Stimulated activated CD4-positive, alpha-beta T cell treated with anti-CD3 and anti-CD28 coated beads, Interleukin-12 subunit alpha, Interleukin-12 subunit beta, amount 100 ng/mL, for 48 hours (primary cell): ENCODE measurements around the gene ZNF648.
A peak's percentile ranks its signal among the peaks of the same experiment; 100 is the strongest.
"Not testable (repeated sequence)": the region's sequence is repeated elsewhere in the genome, so short reads cannot be mapped to it uniquely, and the experiment has no call there.

Source experiments
- DNase-seq, 3 donors: peaks; one replicate each; pipeline ENCODE4 v3.0.0-alpha.2; 2020; ENCODE audit warnings: low read depth in 2 of 3, low spot score in 1 of 3

ZNF648 gene

DNA sequence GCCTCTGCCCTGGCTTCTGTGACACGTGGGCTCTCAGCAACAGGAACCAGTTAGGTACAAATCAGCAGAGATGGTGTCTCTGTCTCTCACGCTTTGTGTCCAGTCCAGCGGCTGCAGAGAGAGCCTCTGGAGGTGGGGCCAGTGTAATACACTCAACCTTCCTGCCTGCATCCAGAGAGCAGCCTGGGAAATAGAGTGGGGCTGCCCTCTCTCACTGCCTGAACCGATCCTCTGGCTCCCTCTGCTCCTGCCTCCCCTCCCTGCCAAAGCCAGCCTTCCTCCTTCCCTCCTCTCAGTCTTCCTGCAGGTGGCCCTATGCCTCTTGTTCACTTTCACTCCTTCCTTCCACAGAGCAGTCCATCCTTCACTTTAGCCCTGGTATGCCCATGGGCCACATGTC is at the start of gene ZNF648:
Gene ZNF648, minus strand, starts transcription at position 119 of the 400 bp plus-strand sequence. CDS start 3,702 bp downstream, outside the sequence.
- DNase-seq = no peak

GRCh38 chr1:182110635-182111034 is 49.1 kb upstream of the ZNF648 start:
- DNase-seq = no peak

- DNase-seq = no peak
Observed at GRCh38 chr1:182109771-182110170, 48.3 kb upstream of the ZNF648 start.

- DNase-seq = no peak
Observed at GRCh38 chr1:182107209-182107608, 45.7 kb upstream of the ZNF648 start.

- no peak for DNase-seq
Observed at GRCh38 chr1:182102043-182102416, 40.5 kb upstream of the ZNF648 start.

DNA sequence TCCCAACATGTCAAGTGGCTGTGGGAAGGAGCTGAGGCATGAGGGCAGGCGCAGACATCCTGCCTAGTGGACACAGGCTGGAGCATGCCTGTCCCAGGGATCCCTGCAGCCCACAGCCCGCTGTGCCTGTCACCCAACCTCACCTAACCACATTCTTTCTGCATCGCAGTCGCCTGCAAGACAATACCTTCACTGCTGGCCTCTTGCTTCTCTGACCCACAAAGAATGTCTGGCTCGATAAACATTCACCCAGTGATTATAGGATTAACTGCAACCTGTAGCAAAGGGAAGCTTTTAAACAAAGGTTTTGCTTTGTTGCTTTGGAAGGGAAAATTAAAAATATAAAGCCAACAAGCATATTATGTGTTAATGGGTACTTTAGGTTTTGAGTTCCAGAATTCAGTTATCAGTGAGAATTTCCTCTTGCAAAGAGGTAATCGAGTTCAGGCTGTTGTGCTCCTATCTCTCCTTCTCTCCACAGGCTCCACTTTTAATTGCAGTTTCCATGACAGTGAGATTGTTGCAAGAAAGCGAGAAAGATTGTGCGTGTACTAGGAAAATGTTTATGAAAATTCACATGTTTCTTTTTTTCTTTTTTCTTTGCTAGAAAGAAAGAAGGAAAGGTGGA is 40.0 kb upstream of the ZNF648 start:
- DNase-seq = no peak

GRCh38 chr1:182098301-182098700 is 36.8 kb upstream of the ZNF648 start:
- no peak for DNase-seq

GRCh38 chr1:182095946-182096345 is 34.4 kb upstream of the ZNF648 start:
- no peak for DNase-seq

- DNase-seq = not testable (repeated sequence)
Observed at GRCh38 chr1:182094514-182095005, 33.0 kb upstream of the ZNF648 start.

DNA sequence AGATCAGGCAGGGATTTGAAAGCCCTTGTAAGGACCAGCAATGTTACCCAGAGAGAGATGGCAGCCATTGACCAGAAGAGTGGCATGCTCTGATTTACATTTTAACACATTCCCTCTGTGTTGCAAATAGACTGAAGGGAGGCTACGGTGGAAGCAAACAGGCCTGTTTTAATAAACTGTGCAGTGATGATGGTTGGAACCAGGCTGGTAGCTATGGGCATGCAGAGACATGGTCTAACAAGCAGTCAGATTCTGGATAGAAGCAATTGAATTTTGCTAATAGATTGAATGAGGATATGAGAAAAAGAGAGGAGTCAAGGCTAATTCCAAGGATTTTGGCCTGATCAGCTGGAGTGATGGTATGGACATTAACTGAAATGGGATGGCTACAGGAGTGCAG is 32.3 kb upstream of the ZNF648 start:
- no peak for DNase-seq

DNA sequence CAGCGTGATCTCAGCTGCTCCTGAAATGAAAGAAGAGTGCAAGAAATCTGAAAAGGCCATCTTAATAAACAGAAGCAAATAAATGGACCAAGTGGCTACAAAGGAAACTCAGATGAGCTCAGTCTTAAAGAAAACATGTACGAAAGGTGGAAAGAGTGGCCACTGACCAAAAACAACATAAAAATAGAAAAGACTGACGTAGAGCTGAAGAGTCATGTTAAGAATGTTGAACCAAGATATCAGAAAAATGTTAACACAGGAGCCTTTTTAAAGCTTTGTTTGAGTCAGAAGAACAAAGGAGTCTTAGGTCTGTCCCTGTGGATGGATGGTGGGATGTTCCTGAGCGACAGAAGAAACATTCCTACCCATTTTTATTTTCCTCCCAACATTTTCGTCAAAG is 30.8 kb upstream of the ZNF648 start:
- no peak for DNase-seq

GRCh38 chr1:182091083-182091482 is 29.6 kb upstream of the ZNF648 start:
- DNase-seq = no peak

DNA sequence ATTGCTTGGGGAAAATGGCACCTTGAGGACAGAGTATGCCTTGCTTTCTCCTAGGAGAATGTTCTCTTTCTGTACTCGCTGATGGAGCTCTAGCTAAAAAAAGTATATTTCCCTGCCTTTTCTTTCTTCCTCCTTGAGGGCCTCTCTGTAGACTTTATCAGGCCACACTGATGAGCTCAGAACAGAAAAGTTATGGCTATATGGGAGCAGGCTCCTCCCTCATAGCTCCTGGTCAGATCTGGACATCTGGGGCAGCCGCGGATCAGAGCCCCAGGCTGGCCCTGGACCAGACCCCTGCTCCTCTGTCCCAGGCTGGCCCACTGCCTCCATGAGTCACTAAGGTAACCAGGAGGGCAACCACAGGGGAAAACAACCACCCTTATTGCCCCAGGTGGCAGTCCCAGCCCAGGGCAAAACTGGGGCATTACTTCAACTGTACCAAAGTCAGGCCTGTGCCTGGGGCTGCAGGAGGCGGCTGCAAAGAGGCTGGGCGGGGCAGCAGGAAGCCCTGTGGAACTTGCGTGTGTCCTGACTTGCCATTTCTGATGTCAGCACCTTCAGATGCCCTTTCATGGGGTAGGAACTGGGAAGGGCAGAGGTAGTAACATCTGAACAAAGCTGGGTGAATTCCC is 26.3 kb upstream of the ZNF648 start:
- no peak for DNase-seq

- no peak for DNase-seq
Observed at GRCh38 chr1:182087304-182087703, 25.8 kb upstream of the ZNF648 start.

DNA sequence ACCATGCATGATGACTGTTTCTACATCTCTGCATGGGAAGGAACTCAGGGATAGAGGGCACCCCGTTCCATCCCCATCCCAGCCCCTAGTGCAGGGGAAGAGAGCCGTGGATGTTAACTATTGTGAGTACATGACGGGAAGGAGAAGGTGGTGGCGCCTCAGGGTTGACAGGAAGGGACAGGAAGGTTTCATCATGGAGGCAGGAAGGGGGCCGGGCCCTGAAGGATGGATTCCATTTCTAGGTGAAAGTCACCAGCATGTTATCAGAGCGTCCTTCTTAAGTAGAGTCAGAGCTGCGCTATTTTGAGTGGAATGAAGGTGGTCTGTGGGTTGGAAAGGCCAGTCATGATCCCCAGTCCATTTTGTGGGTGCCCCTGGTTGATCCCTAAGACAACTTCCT is 25.1 kb upstream of the ZNF648 start:
- no peak for DNase-seq

DNA sequence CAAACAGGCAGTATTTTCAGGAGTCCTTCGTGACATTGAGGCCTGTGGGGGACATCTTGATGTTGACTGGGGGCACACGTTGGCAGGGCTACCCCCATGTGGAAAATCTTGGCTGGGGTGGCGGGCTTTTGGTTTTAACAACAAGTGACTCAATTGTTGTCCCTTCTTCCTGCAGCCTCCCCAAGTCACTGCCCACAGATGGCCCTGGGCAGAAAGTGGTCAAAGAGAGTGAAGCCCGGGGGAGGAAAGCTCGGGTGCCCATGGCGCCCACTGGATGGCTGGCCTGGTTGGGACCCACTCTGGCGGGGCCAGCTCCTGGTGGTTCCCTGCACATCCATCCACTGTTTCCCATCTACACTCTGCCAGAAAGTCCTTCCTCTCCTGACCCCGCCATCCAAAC is 24.6 kb upstream of the ZNF648 start:
- DNase-seq = no peak

DNA sequence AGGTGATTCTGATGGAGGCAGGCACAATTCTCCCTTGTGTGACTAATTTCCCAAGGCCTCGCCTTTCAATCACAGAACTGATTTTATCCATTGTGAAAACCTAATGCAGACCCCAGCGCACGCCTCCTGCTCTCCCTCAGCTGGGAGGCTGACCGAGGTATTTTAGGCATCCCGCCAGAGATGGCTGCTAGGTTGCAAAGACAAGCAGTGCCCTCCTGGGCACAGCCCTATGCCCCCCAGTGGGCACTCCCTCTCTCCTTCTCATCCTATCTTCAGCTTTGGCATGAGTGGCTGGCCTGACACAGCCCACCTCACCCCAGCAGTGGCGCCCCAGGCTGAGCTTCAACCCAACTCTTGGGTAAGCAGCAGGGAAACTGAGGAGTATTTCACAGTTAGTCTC is 24.2 kb upstream of the ZNF648 start:
- no peak for DNase-seq

- peak; percentile 71 to 86 (median 74) for DNase-seq
Observed at GRCh38 chr1:182084487-182085316, 23.2 kb upstream of the ZNF648 start.

DNA sequence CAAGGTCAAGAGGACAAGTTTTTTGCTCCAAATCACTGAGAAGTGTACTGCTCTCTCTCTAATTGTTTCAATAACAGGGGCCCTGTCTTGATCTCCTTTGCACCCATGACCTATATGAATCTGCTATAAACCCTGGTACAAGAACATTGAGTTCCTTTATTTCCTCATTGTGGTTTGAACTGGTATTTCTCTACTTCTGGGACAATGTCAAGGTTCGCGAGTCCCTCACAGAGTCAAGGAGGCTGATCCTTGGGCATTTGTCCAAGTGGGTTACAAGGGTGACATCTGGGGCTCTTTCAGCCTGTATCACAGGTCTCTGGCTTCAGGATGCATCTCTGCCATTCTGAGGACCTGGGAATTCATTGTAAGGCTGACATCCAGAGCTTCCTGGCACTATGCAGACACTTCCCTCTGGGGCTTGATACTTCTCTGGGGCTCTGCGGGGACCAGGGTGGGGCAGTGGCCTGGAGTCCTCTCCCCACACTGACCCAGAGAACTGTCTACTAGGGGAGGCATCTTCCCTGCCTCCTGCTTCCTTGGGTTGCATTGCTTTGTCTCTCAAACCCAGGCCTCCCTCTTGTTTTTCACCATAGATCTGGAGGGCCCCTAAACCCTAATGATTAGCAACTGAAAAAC is 22.5 kb upstream of the ZNF648 start:
- no peak for DNase-seq

DNA sequence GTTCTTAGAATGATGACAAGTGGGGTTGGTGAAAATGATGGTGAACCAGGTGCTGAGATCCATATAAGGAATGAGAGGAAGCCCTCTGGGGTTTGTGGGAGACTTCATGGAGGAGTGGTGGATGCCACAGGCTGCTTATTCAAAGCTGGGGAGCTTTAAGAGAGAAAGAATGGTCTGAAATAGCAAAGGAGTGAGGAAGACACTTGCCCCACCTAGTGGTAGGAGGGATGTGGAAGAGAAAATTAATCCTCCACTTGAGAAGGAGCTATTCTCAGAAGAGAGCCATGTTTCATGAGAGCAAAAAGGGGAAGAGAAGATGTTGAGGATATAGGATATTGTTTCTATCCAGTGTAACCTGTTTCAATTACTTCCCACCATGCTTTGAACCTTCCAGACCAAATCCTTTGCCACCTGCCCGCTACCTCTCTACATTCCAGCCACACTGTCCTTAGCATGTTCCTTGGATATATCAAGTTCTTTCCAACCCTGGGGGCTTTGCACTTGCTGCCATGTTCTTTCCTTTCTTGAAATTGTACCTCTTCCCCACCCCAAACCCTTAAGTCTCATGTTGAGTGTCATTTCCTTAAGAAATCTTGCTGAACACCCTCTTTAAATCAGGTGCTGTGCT is 19.6 kb upstream of the ZNF648 start:
- DNase-seq = peak in 1 of 3 donors; percentile 44

- no peak for DNase-seq
Observed at GRCh38 chr1:182080040-182080439, 18.5 kb upstream of the ZNF648 start.
